ENCODE measurements around the gene C1GALT1C1L.

- TF ChIP-seq POLR2A (IDR thresholded peaks at IDR 0.05) (no peak), CTCF (IDR thresholded peaks at IDR 0.05) (no peak)
Observed at GRCh38 chr2:43676322-43677050, at the start of gene C1GALT1C1L.

Measured in stomach (tissue), 4 donors.